ENCODE measurements around the gene ZIC1. TPM values are rescaled to one million over a fixed set of nuclear protein-coding genes. Genes with fewer than 3 reads are reported as not detected.
A peak's percentile ranks its signal among the peaks of the same experiment; 100 is the strongest.

The ZIC1 gene
- total and polyA plus RNA-seq, 4 experiments from 2014 or later, result not detected

DNA sequence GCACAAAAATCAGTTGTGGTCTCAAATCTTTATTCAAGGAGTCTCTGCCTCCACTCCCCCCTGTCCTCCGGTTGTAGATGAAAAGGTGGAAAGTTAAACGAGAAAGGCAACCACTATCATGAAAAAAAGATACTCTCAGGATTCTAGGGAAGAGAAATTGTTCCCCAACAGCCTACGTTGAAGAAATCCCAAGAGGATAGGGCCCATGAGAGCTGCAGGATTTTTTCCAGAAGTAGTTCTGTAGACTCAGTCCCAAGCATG, 14.3 kb downstream of the ZIC1 start:
- peaks cover 0 to 38% (median 30%) of the 10 kb centered on the region in 8 donors for H3K9me3 Mint-ChIP-seq
- peak overlapping the region in 1 of 8 donors; percentile 48 for H3K4me3 Mint-ChIP-seq
- H3K27ac ChIP-seq (ENCODE audit: low read depth, low read length), result no peak overlapping the region
- DNase-seq, result no peak
- intact Hi-C loops (cut with micrococcal nuclease), result no loop called here
- peaks cover 0 to 7% of the 10 kb centered on the region in 2 donors for H3K36me3 Mint-ChIP-seq
- CTCF ChIA-PET (ENCODE audit: partially characterized antibody), result no interaction called here
- no peak overlapping the region for H3K27ac Mint-ChIP-seq
- no peak overlapping the region for H3K4me3 ChIP-seq (ENCODE audit: low read length in 2 of 2)
- POLR2A ChIA-PET (ENCODE audit: partially characterized antibody), result no interaction called here
- H3K4me1 Mint-ChIP-seq, result peaks cover 0 to 5% (median 2%) of the 10 kb centered on the region in 4 donors
- no peaks in the 10 kb centered on the region for H3K9me3 ChIP-seq (ENCODE audit: control insufficient read depth in 1 of 2, low read length in 2 of 2)
- H3K27me3 ChIP-seq (ENCODE audit: insufficient read depth, low read length), result peaks cover 30% of the 10 kb centered on the region
- H3K27me3 Mint-ChIP-seq, result peaks cover 31 to 49% of the 10 kb centered on the region in 2 donors
- H3K36me3 ChIP-seq (ENCODE audit: insufficient read depth, low read length), result no peaks in the 10 kb centered on the region
- no peaks in the 10 kb centered on the region for H3K4me1 ChIP-seq (ENCODE audit: insufficient read depth, low read length)

DNA sequence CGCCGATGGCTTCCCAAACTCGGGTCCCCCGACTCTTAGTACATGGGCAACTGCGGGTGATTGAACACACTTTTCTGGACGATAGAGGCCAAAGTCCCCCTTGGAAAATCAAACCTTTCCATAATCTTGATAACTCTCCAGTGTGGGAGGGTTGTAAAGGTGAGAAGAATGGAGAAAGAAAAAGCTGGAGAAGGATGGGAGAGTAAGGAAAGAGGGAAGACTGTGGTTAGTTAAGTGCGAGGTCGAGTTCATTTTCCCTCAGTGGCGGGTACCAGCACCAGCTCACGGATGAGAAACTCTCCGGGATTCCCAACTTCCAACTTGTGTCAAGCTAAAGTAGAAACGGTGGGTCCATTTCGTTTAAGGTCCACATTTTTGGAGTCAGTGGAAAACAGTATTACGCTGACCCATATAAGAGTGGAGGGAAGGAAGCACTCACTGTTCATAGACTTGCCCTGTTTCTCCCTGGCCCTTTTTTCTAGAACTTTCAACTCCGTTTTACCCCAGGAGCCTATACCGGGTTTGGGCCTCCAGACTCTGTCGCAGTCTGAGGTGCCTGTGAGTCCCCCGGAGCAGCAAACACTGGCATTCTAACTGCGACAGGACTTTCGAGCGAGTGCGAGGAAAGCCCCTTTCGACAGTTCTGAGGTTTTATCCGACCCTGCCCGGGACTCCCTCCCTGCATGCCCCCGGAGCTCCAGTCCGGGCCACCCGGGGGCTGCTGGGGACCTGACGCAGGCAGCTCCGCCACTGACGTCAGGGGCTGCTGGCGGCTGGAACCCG, 14.8 kb downstream of the ZIC1 start:
- Mint-ChIP-seq H3K9me3 (peaks cover 0 to 38% (median 28%) of the 10 kb centered on the region in 8 donors), H3K4me1 (peaks cover 0 to 5% (median 0%) of the 10 kb centered on the region in 4 donors), H3K4me3 (peak overlapping the region in 1 of 8 donors; percentile 48), H3K27me3 (peaks cover 27 to 44% of the 10 kb centered on the region in 2 donors), H3K27ac (no peak overlapping the region), H3K36me3 (peaks cover 0 to 7% of the 10 kb centered on the region in 2 donors)
- Histone ChIP-seq H3K4me3 (ENCODE audit: low read length in 2 of 2) (no peak overlapping the region), H3K27ac (ENCODE audit: low read depth, low read length) (no peak overlapping the region), H3K36me3 (ENCODE audit: insufficient read depth, low read length) (no peaks in the 10 kb centered on the region), H3K27me3 (ENCODE audit: insufficient read depth, low read length) (peaks cover 30% of the 10 kb centered on the region), H3K9me3 (ENCODE audit: control insufficient read depth in 1 of 2, low read length in 2 of 2) (no peaks in the 10 kb centered on the region), H3K4me1 (ENCODE audit: insufficient read depth, low read length) (no peaks in the 10 kb centered on the region)
- POLR2A ChIA-PET (ENCODE audit: partially characterized antibody), result no interaction called here
- intact Hi-C loops (cut with micrococcal nuclease), result no loop called here
- no peak for DNase-seq
- CTCF ChIA-PET (ENCODE audit: partially characterized antibody), result no interaction called here

DNA sequence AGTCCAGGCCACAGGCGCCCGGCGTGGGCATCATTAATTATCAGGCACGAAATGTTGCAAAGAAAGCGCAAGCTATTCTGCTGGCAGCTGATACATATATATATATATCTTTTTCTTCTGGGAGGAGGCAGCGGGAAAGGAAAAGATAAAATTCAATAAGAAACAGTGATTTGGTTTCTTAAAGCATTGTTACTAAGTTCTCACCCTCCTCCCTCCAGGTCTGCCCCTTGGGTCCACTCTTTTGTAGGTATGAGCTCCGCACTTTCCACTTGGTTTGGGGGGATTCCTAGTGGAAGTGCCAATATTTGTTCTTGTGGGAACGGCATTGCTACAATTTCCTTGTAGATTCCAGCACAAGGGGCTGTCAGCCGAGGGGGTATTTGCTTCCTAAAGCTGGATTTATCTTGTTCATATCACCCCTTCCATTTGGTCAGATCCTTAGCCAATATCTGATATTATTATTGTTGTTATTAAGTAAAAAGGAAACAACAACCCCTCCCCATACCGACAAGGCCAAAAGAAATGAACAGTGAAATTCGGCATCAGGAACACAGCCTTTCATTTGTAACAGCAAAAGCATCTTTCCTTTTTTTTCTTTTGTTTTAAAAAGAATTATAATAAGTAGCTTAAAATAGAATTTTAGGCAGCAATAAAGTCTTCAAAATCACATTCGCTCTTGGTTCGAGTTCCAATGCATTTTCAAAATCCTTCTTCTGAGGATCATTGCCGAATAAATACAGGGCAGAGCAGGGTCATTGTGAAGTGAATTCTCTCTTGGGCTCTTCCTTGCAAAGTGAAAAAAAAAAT, 15.6 kb downstream of the ZIC1 start:
- Mint-ChIP-seq H3K4me3 (no peak overlapping the region), H3K36me3 (peaks cover 0 to 4% of the 10 kb centered on the region in 2 donors), H3K9me3 (peaks cover 0 to 35% (median 24%) of the 10 kb centered on the region in 8 donors), H3K27me3 (peaks cover 23 to 39% of the 10 kb centered on the region in 2 donors), H3K27ac (no peak overlapping the region), H3K4me1 (peaks cover 0 to 1% (median 0%) of the 10 kb centered on the region in 4 donors)
- intact Hi-C loops (cut with micrococcal nuclease), result no loop called here
- CTCF ChIA-PET (ENCODE audit: partially characterized antibody), result no interaction called here
- POLR2A ChIA-PET (ENCODE audit: partially characterized antibody), result no interaction called here
- DNase-seq, result no peak
- Histone ChIP-seq H3K27ac (ENCODE audit: low read depth, low read length) (no peak overlapping the region), H3K4me3 (ENCODE audit: low read length in 2 of 2) (no peak overlapping the region), H3K9me3 (ENCODE audit: control insufficient read depth in 1 of 2, low read length in 2 of 2) (no peaks in the 10 kb centered on the region), H3K36me3 (ENCODE audit: insufficient read depth, low read length) (no peaks in the 10 kb centered on the region), H3K27me3 (ENCODE audit: insufficient read depth, low read length) (peaks cover 28% of the 10 kb centered on the region), H3K4me1 (ENCODE audit: insufficient read depth, low read length) (no peaks in the 10 kb centered on the region)

DNA sequence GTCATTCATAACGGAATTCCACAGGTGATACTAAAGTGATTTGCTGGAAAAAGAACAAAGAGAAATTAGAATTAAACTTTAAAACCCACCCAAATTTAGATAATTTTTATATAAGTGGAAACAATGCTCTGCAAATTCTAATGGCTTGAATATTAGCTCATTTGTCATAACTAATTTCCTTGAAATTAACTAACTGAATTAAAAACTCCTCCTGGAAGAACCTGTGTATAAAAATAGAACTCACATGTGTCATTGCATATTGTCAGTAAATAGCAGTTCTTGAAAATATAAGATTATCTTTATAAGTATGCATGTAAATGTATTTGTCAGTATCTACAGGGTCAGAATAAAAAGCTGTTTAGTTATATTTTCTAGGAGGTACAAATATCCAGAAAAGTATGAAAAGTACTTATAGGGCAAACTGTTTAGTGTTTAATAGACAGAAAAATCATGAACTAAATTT, 16.3 kb downstream of the ZIC1 start:
- Histone ChIP-seq H3K36me3 (ENCODE audit: insufficient read depth, low read length) (no peaks in the 10 kb centered on the region), H3K4me3 (ENCODE audit: low read length in 2 of 2) (no peak overlapping the region), H3K27ac (ENCODE audit: low read depth, low read length) (no peak overlapping the region), H3K4me1 (ENCODE audit: insufficient read depth, low read length) (no peaks in the 10 kb centered on the region), H3K9me3 (ENCODE audit: control insufficient read depth in 1 of 2, low read length in 2 of 2) (no peaks in the 10 kb centered on the region), H3K27me3 (ENCODE audit: insufficient read depth, low read length) (peaks cover 21% of the 10 kb centered on the region)
- ChIA-PET CTCF (ENCODE audit: partially characterized antibody) (no interaction called here), POLR2A (ENCODE audit: partially characterized antibody) (no interaction called here)
- Mint-ChIP-seq H3K4me1 (no peaks in the 10 kb centered on the region), H3K27ac (no peak overlapping the region), H3K36me3 (no peaks in the 10 kb centered on the region), H3K27me3 (peaks cover 18 to 33% of the 10 kb centered on the region in 2 donors), H3K4me3 (no peak overlapping the region), H3K9me3 (peaks cover 0 to 30% (median 19%) of the 10 kb centered on the region in 8 donors)
- intact Hi-C loops (cut with micrococcal nuclease), result no loop called here
- DNase-seq, result no peak

DNA sequence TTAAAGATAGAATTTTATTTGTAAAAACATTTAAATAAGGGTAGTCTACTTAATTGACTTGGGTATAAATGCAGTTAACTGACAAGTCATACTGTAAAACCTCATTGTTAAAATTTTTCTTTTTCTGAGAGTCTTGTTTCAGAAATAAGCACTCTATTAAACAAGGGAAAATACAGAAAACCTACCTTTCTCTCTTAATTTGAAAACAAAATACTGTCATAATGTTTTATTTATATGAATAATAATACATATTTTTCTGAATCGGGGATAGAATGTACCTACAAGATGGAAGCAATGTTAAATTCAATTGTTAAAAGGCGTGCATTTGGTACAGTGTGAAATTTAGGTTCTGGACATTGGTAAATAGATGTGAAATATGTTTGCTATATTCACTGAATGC, 17.8 kb downstream of the ZIC1 start:
- intact Hi-C loops (cut with micrococcal nuclease), result no loop called here
- H3K27me3 Mint-ChIP-seq, result peaks cover 12 to 27% of the 10 kb centered on the region in 2 donors
- POLR2A ChIA-PET (ENCODE audit: partially characterized antibody), result no interaction called here

DNA sequence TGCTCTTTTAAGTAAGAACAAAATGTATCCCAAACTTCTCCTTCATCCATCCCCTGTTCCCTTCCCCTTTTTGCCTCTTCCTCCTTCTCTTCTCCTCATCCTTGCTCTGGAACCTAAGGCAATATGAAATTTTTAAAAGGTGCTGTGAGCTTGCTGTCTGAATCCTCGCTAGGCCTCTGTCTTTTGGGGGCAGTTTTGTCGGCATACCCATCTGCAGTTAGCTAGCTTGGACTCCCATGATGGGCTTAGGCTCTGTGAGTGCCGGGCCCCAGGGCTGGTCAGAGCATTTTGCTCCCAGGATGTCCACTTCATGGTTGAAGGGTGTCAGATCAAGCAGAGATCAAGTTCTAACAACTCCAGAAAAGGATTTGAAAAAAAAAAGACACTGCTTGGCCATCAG, 18.6 kb downstream of the ZIC1 start:
- ChIA-PET CTCF (ENCODE audit: partially characterized antibody) (no interaction called here), POLR2A (ENCODE audit: partially characterized antibody) (no interaction called here)
- H3K4me1 ChIP-seq (ENCODE audit: insufficient read depth, low read length), result no peaks in the 10 kb centered on the region
- peaks cover 9% of the 10 kb centered on the region for H3K27me3 ChIP-seq (ENCODE audit: insufficient read depth, low read length)
- H3K4me3 ChIP-seq (ENCODE audit: low read length in 2 of 2), result no peak overlapping the region
- no peaks in the 10 kb centered on the region for H3K9me3 ChIP-seq (ENCODE audit: control insufficient read depth in 1 of 2, low read length in 2 of 2)
- H3K27ac Mint-ChIP-seq, result no peak overlapping the region
- H3K36me3 Mint-ChIP-seq, result no peaks in the 10 kb centered on the region
- peaks cover 0 to 19% (median 8%) of the 10 kb centered on the region in 8 donors for H3K9me3 Mint-ChIP-seq
- DNase-seq, result no peak
- peaks cover 7 to 19% of the 10 kb centered on the region in 2 donors for H3K27me3 Mint-ChIP-seq
- no peak overlapping the region for H3K4me3 Mint-ChIP-seq
- H3K36me3 ChIP-seq (ENCODE audit: insufficient read depth, low read length), result no peaks in the 10 kb centered on the region
- H3K27ac ChIP-seq (ENCODE audit: low read depth, low read length), result no peak overlapping the region
- intact Hi-C loops (cut with micrococcal nuclease), result no loop called here
- H3K4me1 Mint-ChIP-seq, result no peaks in the 10 kb centered on the region

More for the DNA sequence above, 17.8 kb downstream of the ZIC1 start:
- H3K27me3 ChIP-seq (ENCODE audit: insufficient read depth, low read length), result peaks cover 17% of the 10 kb centered on the region
- no peak overlapping the region for H3K27ac ChIP-seq (ENCODE audit: low read depth, low read length)
- H3K27ac Mint-ChIP-seq, result no peak overlapping the region
- H3K9me3 Mint-ChIP-seq, result peaks cover 0 to 28% (median 15%) of the 10 kb centered on the region in 8 donors
- CTCF ChIA-PET (ENCODE audit: partially characterized antibody), result no interaction called here
- no peaks in the 10 kb centered on the region for H3K36me3 Mint-ChIP-seq
- H3K36me3 ChIP-seq (ENCODE audit: insufficient read depth, low read length), result no peaks in the 10 kb centered on the region
- no peaks in the 10 kb centered on the region for H3K9me3 ChIP-seq (ENCODE audit: control insufficient read depth in 1 of 2, low read length in 2 of 2)
- no peak overlapping the region for H3K4me3 ChIP-seq (ENCODE audit: low read length in 2 of 2)
- no peaks in the 10 kb centered on the region for H3K4me1 ChIP-seq (ENCODE audit: insufficient read depth, low read length)
- H3K4me1 Mint-ChIP-seq, result no peaks in the 10 kb centered on the region
- DNase-seq, result no peak
- H3K4me3 Mint-ChIP-seq, result no peak overlapping the region

DNA sequence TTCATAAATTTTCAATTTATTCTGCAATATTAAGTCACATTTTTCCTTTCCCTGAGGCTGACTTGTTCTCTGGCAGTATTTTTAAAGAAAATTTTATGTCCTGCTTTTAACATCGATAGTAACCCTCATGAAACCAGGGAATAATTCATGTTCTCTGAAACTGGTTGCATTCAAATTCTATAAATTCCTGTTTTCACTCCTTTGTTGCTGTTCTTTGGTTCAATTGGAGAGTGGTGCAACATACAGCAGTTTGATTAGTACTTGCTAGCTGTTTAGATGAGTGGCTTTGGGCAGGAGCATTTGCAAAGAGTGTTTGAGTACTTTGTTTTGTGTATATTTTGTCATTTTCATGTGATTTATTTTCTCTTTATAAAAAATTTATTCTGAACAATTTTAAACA, 19.2 kb downstream of the ZIC1 start:
- H3K4me1 Mint-ChIP-seq, result no peaks in the 10 kb centered on the region
- H3K27me3 ChIP-seq (ENCODE audit: insufficient read depth, low read length), result peaks cover 8% of the 10 kb centered on the region
- intact Hi-C loops (cut with micrococcal nuclease), result no loop called here
- H3K4me1 ChIP-seq (ENCODE audit: insufficient read depth, low read length), result no peaks in the 10 kb centered on the region
- H3K27ac ChIP-seq (ENCODE audit: low read depth, low read length), result no peak overlapping the region
- H3K4me3 Mint-ChIP-seq, result no peak overlapping the region
- DNase-seq, result no peak
- no peaks in the 10 kb centered on the region for H3K36me3 Mint-ChIP-seq
- POLR2A ChIA-PET (ENCODE audit: partially characterized antibody), result no interaction called here
- no peak overlapping the region for H3K4me3 ChIP-seq (ENCODE audit: low read length in 2 of 2)
- H3K9me3 ChIP-seq (ENCODE audit: control insufficient read depth in 1 of 2, low read length in 2 of 2), result no peaks in the 10 kb centered on the region
- H3K27ac Mint-ChIP-seq, result no peak overlapping the region
- H3K9me3 Mint-ChIP-seq, result peaks cover 2 to 16% (median 5%) of the 10 kb centered on the region in 8 donors
- H3K27me3 Mint-ChIP-seq, result peaks cover 7 to 16% of the 10 kb centered on the region in 2 donors
- H3K36me3 ChIP-seq (ENCODE audit: insufficient read depth, low read length), result no peaks in the 10 kb centered on the region
- CTCF ChIA-PET (ENCODE audit: partially characterized antibody), result no interaction called here

Measured in CD4-positive, alpha-beta memory T cell (primary cell).